ENCODE results near the gene FAM120B.

Gene FAM120B

GRCh38 chr6:170271771-170272314, 34.7 kb upstream of the FAM120B start:
- DNase-seq (ENCODE audit: low read depth in 2 of 2) = no peak

DNA sequence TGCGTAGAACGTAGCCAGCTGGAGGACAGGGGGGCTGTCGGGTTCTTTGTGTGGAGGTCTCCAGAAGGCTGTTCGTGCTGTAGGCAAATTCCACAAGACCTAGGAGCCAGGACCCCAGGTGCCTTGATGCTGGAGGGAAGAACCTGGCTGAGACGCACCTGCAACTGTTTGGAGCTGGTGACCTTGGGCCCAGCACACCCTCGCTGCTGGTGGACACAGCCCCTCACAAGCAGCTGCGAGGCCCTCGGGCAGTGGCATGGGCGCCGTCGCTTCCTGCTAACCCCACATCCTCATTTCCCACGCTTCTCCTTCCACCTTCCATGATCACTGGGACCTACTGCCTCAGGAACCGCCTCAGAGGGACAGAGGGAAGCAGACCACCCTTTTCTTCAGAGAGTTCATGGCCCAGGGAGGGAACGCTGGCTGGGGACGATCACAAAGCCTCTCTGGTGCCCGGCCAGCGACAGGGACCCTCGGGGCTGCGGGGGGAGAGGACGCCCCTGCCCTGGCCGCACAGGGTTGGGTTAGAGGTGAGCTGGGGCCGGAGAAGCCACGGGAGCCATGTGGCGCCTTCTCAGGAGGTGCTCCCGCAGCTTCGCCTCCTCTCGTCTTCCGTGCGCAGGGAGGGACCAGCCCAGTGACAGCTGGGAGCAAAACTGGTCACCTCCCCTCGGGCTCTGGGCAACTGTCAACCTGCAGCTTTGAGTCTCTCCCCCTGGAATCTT, 34.1 kb upstream of the FAM120B start:
- no peak for DNase-seq (ENCODE audit: low read depth in 2 of 2)

DNA sequence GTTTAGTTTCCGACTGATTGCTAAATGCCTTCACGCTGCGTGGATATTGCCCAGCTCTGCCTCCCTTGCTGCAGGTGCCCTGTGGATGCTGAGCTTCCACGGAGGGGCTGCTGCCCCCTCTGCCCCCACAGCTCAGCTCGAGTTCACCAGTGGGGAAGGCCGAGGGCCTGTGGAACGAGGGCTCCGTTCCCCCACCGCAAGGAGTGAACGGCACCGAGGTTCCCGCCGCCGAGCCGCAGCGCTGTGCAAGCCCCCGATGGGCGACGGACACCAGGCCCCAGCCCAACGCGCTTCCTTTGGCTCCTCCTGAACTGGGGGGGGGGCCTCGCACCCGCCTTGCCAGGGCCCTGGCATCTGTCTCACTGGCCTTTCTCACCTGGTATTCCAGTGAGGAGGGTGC, 33.4 kb upstream of the FAM120B start:
- no peak for DNase-seq (ENCODE audit: low read depth in 2 of 2)

DNA sequence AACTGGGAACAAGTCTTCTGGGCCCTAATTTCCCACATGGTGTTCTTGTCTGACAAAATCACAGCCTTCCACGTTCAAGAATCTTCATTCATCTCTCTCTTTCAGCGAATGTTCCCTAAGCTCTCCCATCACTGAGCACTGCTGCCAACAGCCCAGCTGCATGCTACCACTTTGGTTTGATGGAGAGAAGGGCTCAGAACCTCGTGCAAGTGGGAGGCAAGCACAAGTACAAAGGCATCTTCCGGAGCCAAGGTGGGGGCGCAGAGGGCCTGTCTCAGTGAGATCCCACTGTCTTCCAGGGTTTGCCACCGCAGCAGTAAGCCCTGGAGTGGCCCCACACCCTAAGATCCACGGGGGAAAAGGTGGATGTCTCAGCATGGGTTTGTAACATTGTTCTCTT, 32.9 kb upstream of the FAM120B start:
- DNase-seq (ENCODE audit: low read depth in 2 of 2) = no peak

- DNase-seq (ENCODE audit: low read depth in 2 of 2) = no peak
These were observed 31.6 kb upstream of the FAM120B start for GRCh38 chr6:170274713-170275560.

DNA sequence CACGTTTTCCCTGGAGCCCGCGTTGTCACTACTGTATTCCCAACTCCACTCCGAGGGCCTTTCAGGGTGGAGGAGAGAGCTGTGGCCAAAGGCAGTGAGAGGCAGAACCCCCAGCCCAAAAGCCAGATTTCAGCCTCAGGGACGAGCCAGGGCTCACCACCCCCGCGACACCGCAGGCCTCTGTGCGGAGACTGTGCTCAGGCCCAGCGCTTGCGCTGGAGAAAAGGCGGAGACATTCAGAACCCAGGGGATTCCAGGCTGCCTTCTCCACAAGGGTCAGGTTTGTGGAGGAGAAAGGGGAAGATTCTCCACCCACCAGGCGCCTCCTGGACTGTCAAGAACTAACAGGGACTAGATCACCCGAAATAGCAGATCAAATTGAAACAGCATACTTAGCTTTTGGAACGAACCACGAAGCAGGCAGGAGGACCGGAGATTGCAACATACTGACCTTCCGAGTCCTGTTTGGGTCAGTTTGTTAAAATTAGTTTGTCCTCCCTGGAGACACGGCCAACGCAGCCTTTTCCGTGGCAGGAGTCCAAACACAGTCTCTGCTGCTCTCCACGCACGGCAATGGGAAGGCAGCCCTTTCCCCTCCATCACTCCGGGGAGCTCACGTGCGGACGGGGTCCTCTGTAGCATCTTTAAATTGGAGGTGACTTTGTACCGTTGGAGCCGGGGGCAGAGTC, 30.0 kb upstream of the FAM120B start:
- no peak for DNase-seq (ENCODE audit: low read depth in 2 of 2)

DNA sequence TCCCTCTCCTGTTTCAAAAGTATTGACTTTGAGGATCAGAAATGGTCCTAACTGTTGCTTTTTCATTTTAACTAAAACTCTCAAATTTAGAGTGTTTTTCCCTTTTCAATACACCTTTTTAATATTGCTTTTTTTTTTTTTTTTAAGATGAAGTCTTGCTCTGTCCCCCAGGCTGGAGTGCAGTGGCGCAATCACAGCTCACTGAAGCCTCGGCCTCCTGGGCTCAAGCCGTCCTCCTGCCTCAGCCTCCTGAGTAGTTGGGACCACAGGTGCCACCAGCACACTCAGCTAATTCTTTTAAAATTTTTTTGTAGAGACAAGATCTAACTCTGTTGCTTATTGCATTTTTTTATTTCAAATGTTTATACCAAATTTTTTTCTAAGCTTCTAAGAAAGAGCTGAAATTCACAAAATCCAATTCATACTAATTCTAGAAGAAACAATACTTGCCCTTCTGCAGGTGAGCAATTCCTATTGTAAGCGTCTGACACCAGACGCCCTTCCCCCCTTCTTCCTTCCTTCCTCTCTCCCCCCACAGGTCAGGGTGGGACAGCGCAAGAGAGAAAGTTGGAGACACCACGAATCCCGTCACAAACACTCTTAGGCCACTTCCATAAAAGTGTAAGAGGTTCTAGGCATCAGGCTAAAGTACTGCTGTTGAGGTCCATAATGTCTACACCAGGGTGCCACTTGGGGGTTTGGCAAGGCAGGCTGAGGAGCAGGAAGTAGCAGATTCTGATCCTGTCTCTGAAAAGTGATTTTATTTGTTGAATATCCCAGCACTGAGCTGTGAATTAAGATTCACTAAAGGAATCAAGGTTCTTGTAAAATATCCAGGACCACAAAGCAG, 28.4 kb upstream of the FAM120B start:
- DNase-seq (ENCODE audit: low read depth in 2 of 2) = no peak

GRCh38 chr6:170278743-170279094, 27.8 kb upstream of the FAM120B start:
- no peak for DNase-seq (ENCODE audit: low read depth in 2 of 2)

- no peak for DNase-seq (ENCODE audit: low read depth in 2 of 2)
These were observed 27.1 kb upstream of the FAM120B start for GRCh38 chr6:170279426-170279825.

- no peak for DNase-seq (ENCODE audit: low read depth in 2 of 2)
These were observed 26.4 kb upstream of the FAM120B start for GRCh38 chr6:170279977-170280688.

DNA sequence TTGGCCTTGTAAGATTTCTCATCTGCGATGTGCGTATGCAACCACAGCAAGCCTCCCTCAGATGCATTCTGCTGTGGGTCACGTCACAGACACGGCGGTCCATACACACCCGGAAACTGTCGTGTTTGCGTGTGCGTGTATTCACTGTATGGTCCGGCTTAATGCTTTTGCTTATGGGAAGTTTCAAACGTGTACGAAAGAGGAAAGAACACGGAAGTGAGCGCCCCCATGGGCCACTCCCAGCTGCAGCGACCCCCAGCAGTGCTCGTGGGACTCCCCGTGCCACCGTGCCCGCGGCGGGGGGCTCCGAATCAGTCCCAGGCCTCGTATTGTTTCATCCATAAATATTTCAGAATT, 25.9 kb upstream of the FAM120B start:
- DNase-seq (ENCODE audit: low read depth in 2 of 2) = no peak

DNA sequence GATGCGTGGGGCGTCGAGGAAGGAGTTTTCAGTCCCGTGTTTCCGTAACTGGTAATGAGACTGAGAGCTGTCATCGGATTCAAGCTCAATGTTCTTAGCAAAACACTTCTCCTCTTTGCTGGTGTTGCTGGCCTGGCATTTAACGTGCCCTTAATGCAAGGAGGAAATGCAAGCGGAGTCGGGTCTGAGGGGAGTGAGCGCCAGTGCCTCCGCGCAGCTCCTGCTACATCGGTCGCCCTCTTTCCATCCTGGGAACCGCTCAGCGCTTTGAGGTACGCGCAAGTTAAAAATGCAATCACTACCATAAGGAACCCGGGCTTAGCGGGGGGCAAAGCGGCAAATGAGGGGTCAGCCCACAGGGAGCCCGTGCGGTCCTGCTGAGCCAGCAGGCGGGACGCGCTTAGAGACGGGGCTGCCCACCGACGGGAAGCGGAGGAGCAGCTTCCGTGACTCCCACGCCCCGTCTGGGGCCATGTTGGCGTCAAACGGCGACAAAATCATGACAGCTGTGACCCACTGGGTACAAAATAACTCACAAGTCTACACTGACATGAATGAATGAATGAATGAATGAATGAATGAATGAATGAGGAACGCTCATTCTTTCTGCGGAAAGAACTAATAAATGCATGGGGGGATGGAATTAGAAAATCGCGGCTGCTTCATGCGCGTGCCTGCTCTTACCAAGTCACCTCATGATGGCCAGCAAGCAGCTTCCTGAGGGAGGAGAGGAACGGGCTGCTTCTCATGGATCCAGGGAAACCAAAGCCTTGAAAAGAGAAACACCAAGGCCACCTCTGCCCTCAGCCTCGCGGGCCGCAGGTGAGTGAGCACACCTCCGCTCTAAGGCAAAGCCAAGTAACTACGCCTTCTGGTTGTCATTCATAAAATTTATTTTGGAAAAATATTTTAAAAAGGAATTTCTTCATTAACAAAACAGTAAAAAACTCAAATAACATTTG, 24.9 kb upstream of the FAM120B start:
- no peak for DNase-seq (ENCODE audit: low read depth in 2 of 2)

DNA sequence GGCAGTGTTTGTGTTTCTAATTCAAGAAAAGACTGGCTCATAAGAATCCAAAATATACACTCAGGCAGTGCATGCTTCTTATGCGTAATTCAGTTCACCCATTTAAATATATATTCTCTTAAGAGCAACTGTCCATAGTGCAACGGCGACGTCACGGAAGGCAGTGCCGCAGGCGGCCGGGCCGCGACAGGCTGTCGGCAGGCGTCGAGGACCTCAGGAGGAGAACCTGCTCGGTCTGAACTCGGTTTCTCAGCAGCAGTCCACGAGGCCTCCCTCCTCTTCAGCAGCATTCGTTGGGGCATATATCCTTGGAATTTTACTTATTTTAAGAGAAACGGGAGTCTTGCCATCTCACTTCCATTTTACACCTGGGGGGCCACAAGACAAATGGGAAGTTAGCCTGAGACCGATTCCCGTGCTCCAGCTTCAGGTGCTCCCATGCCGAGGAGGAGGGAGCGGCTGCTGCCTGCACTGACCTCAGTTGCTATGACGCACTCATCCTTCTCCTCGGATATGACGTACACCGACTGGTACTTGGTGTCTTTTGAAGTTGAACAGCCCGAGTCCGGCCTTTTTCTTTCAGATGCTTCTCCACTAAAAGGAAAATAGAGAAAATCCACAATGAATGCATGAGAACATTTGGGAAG, 23.9 kb upstream of the FAM120B start:
- no peak for DNase-seq (ENCODE audit: low read depth in 2 of 2)

- no peak for DNase-seq (ENCODE audit: low read depth in 2 of 2)
These were observed 23.1 kb upstream of the FAM120B start for GRCh38 chr6:170283212-170284081.

DNA sequence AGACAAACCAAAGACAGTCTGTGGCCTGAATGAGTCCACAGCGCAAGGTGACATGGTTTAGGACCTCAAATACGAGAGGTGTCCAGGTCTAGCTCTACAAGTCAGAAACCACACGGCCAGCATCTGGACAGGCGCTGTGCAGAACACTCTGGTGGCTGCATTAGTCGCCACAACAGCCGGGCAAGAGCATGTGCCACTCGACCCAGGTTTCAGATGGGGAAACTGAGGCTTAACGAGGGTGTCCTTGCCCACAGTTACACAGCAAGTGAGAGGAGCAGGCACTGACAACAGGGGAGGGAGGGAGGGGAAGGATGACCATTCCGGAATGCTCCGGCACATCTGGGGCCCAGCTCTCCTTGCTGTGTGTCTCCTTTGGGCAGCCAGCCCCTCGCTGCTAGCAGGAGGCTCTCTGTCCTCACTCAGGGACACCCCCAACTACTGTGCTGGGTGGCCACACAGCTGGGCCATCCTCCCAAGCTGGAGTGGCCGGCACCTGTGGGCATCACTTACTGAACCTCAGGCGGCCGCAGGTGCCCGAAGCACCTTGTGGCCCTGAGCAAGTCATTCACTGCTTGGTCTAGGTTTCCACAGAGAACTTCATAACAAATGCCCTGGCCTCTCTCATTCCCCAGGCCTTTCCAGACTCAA, 22.3 kb upstream of the FAM120B start:
- no peak for DNase-seq (ENCODE audit: low read depth in 2 of 2)

- DNase-seq (ENCODE audit: low read depth in 2 of 2) = no peak
These were observed 21.6 kb upstream of the FAM120B start for GRCh38 chr6:170284866-170285469.

GRCh38 chr6:170285482-170285881, 21.1 kb upstream of the FAM120B start:
- DNase-seq (ENCODE audit: low read depth in 2 of 2) = no peak

All from fibroblast of skin of left quadriceps (primary cell).